HG02943 (cell line): Measurements from ENCODE around the gene GGN.
A peak's percentile ranks its signal among the peaks of the same experiment; 100 is the strongest.

Source experiments
- ATAC-seq: cut with Tn5 transposase; IDR thresholded peaks from one replicate; pipeline ENCODE4 v1.9.1; 2021; ENCODE audit warnings: mild to moderate bottlenecking, low read depth, moderate library complexity; ENCODE audit not compliant: unreplicated experiment

GGN gene

DNA sequence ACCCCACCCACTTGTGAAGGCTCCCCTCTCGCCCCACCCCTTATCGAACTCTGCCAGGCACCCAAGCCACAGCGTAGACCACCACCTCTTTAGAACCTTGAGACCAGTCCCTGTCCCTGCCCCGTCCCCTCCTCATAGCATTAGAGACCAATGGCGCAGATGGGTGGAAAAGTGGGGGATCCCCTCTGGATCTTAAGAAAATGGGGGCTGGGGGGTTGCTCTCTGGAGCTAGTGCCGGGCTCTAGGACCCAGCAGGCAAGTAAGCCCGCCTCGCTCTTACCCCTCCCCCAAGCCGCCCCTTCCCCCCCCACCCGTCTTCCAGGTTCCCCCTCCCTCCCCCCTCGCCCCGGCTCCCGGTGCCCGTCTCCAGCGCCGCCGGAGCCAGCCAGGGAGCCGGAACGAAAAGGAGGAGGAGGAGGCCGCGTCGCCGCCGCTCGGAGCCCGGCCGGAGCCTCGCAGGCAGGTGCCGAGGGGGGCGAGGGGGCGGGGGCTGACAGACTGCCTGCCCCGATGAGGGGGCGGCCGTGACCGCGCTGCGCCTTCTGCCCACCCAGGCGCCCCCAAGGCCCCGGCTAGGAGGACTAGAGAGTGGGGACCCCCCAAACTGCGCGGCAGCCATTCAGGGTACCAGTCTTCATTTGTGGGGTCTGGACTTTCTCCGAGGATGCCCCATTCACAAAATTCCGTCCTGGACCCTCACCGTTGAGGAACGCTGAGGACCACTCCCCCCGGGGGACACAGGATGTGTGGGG, 691 bp upstream of the GGN start, which contains the start of gene SPRED3:
Gene SPRED3, plus strand, starts transcription at position 349 of the 752 bp plus-strand sequence. CDS start 1,606 bp downstream, outside the sequence.
- ATAC-seq: no peak

DNA sequence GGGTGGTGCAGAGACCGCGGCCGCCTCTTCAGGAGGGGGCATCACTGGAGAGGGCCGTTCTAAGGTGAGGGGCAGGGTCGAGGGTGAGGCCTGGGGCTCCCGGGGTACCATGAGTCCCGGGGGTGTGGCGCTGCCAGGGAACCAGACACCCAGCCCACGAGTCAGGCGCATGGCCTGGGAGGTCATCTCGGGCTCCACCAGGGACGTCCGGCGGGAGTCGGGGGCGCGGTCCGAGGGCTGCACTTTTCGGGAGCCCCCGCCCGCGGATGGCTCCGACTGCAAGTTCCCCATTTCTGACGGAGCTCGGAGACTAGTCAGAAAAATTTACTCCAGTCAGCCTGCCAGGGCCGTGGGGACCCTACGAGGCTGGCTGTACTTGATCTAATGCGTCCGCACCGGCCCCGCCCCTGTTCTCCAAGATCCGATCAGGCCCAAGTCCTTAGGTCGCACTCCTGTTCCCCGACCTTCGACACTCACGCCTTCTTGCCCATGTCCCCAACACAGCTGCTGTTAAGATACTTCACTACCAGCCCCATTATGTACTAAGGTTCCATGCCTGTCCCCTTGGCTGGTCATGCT, 774 bp downstream of the GGN start:
- ATAC-seq: no peak

DNA sequence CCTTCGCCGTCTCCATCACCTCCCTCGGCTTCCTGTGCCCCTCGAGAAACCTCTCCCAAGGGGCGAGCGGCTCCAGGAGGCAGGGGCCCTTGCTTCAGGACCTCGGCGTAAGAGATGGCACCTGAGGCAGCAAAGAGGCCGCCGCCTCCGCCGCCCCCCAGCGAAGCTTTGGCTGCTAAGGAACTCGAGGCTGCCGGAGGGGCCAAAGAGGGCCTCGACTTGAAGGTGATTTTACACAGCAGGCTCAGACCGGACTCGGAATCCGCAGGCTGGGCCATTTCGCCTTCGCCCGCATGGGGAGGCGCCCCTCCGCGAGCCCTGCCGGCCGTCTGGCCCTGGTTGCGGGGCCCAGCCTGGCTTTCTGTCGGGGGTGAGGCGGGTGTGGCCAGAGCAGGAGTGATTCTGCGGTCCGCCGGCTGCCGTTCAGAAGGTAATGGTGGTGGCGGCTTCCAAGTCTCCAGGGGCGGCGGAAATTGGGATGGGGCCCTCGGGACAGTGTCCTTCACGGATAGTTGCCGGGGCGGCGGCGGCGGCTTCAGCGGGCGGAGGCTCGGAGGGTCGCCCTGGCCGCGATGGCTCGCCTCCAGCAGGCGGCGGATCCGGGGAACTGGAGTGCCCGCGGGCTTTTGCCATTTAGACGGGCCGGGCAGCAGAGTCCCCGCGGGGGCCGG, 1.4 kb downstream of the GGN start:
- ATAC-seq: no peak

DNA sequence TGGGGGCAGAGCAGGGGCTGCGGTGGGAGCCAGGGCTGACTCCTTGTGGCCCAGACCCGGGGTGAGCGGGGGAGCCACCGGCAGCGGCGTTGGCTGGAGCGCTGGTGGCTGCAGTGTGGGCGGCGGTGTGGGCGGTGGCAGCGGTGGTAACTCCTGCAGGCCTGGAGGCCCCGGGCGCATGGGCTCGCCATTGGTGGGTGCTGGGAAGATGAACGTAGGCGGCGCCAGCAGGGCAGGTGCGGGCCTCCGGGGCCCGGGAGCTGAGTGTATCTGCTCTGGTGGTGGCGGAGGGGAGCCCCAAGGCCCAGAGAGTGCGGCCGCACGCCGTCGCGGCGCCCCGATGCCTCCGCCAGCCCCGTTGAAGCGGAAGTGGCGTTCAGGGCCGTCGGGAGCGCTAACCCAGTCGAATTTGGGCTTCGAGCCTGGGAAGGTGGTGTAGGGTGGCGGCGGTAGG, 2.0 kb downstream of the GGN start:
- no peak for ATAC-seq

DNA sequence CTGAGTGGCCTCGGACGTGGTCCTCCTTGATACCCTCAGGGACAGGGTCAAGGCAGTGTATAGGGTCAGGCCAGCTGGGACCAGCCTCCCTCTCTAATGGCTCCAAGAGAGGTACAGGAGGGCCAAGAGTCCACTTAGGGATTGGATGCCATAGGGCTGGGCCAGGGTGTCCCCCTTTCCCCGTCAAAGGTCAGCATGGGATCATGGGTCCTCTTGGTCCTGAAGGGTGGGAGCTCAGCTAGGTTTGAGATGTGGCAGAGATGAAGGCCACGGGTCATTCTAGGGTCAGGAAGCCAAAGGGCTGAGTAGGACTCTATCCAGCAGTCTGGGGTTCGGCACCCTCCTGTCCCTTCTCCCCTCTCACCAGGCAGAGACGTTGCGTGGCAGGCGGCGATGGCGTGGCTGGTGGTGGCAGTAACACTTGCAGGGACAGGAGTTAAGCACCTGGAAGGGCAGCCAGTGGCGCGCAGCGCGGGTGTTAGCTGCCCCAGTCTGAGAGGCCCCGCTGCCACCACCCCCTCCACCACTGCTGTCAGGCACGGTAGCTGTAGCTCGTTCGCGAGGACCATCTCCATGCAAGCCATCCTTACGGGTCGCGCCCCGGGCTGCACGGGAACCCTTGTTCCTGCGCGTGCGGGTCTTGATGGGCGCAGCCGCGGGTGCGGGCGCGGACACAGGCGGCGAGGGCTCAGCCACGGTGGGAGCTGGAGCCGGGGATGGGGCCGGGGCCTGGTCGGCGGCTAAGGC, 2.6 kb downstream of the GGN start:
- ATAC-seq: no peak

DNA sequence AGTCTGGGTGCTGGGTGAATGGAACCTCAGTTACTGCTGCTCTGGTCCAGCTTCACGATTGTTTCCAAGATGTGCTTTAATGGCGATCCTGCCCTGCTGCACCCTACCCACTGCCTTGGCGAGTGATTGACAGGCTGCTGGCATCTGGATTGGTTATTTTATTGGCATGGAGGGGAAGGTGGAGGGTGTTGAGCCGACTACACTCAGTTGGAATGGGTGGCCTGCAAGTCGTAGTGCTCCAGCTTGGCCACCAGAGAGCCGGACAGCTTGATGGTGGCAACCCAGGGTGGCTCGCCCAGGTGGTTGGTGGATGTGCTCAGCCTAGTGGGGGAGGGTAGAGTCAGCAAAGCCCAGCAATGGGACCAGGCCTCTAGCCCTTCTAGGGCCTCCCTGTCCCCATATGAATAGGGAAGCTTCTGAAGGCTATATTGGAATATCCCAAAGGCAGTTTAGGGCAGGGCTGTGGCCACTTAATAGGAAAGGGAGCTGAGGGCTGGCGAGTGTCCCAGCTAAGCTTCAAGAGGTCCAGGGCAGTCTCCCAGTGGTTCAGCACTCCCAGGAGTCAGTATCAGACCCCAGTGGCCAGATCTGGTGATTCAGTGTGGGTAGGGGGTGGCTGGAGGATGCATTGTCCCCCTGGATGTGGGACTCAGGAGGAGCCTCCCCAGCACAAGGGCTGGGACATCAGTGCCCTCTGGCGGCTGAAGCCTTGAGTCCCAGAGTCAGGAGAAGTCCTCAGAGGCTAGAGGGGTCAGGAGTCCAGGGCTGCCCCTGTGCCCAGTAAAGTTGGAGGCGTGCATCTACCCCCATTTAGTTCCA, 3.4 kb downstream of the GGN start:
- ATAC-seq: no peak

DNA sequence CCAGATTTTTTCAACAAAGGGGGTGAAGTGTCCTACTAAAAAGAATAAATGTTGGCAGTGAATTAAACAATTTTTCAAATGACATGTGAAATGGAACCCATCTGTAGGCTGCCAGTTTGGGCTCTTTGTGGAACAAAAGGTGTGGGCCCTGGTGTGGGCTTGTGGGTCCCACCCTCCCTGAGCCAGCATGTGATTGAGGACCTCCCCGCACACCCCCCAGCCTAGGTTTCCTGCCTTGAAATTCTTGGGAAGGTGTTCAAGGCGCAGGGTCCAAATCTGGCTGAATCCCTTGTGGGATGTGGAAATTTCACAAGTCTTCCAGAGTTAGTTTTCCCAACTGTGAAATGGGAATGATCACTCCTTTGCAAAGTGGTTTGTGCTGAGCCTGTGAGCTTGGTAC, 4.1 kb downstream of the GGN start:
- ATAC-seq: no peak

DNA sequence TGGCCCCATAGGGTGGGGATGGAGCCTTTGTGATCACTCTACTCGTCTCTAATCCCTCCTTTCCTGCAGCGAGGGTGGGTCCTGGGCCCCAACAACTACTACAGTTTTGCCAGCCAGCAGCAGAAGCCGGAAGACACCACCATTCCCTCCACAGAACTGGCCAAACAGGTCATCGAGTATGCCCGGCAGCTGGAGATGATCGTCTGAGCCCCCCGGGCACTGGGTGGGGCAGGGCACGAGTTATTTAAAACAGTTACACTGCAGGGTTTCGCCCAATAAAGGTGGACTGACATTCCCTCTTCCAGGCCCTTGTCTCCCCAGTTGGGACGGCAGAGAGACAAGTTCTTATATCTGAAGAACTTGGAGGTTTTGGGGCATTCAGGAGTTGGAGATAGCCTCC, 4.7 kb downstream of the GGN start:
- ATAC-seq: no peak

DNA sequence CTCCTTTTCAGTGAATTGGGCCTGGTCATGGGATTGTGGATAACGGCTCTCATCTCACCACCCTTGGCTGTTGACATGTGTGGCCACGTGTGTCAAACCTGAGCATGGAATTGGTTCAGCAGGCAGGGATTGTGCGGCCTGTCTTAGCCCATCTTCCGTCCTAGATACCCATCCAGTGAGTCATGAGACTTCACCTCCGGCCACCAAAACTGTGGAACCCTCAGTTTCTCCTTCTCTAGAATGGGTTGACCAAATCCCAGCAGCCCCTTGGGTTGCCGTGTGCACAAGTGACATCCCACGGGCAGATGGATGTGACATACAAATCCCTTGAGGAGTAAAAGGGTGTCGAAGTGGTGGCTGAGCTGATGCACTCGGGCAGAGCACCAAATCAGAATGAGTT, 6.7 kb downstream of the GGN start:
- ATAC-seq: no peak

DNA sequence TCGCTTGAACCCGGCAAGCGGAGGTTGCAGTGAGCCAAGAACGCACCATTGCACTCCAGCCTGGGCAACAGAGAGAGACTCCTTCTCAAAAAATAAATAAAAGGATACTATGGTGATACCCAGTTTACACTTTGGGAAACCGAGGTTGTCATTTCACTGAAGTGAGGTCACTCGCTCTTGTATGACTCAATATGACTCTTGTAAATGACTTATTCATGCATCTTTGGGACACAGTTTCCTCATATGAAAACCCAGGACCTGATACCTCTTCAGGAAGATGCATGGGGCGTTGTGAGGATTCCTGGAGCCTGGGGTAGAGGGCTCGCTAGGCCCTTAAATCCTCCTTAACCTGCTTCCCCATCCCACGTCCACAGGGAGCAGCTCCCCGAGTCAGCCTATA, 9.0 kb downstream of the GGN start:
- ATAC-seq: no peak

DNA sequence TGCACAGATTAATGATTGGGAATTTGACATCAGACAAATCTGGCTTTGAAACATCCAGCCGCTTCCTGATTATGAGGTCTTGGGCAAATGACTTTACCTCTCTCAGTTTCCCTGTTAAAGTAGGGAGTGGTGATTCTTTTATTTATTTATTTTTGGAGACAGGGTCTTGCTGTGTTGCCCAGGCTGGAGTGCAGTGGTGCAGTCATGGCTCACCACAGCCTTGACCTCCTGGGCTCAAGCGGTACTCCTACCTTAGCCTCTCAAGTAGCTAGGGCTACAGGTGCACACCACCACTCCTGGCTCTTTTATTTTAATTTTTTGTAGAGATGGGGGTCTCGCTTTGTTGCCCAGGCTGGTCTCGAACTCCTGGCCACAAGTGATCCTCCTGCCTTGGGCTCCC, 10.8 kb downstream of the GGN start:
- no peak for ATAC-seq

DNA sequence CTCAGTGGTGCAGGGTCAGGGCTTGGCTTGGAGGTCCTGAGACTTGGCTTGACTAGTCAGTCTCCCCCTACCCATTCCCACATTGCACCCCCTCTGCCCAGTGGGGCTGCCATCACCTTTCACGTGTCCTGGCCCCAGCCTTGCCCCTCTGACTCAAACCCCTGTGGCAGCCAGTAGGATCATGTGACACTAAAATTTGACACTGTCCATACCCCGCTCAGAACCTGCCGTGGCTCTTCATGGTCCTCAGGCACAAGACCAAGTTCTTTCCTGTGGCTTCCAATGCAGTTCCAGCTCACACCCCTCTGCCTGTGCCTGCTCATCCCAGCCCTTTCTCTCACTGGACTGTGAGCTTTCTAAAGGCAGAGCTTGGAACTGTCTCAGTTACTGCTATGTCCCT, 11.3 kb downstream of the GGN start:
- no peak for ATAC-seq

DNA sequence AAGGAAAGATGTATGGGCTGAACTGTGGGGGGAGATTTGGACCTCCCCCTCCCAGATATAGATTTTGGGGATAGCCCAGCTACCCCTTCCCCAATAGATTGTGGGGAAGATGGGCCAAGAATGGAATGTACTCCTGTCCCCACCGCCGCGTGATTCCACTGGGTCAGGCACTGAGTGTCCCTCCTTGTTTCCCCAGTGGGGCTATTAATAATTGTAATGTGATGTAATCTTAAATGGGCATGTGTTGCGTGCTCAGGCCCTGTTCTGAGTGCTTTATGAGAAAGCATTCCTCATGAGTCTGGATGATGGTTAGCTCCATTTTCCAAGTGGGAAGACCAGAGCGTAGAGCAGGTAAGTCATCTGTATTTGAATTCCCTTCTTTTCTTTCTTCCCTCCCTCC, 12.1 kb downstream of the GGN start:
- ATAC-seq: no peak

DNA sequence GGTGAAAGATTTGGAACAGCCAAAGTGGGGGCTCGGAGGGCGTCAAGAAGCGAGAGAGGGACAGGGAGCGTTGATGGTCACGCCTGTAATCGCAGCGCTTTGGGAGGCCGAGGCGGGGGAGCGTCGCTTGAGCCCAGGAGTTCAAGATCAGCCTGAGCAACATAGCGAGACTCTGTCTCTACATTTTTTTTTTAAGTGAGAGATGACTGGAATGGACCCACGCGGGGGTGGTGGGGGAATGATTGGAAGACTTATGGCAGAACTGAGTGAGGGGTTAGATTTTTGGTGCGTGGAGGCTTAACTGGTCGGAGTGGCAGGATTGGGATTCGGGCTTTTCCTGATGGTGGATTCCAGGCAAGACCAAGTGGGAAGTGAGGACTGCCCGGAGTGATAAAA, 12.7 kb downstream of the GGN start:
- no peak for ATAC-seq

DNA sequence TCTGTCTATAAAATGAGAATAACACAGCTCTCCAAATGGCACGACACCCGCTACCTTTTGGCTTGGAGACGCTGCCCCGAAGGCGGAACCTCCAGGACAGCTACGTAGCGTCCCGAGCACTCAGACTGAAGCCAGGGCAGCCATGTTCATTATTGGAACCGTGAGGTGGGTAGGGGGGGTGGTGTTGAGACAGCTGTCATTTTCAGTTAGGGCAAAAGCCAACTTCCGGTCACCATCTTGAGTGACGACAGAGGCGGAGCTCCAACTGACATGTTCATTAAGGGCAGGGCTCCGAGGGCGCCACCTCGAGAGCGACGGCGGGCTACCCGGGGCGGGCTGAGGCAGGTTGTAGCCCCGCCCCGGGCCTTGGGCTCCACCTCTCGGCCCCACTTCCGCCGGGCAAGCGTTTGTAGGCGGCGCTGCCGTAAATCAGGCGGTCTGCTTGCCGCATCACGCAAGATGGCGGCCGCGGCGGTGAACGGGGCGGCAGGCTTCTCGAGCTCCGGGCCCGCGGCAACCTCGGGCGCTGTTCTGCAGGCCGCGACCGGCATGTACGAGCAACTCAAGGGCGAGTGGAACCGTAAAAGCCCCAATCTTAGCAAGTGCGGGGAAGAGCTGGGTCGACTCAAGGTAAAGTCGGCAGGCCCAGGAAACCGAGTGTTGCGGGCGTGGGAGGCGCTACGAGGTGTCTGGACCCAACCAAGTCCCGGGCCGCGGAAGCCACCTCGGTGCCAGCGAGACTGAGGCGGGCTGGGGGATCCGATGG, 13.3 kb downstream of the GGN start, which contains the start of gene PSMD8:
Gene PSMD8, plus strand, starts transcription at position 240 of the 766 bp plus-strand sequence. Its CDS starts 31 bp downstream, at position 271.
- peak; percentile 93 for ATAC-seq

DNA sequence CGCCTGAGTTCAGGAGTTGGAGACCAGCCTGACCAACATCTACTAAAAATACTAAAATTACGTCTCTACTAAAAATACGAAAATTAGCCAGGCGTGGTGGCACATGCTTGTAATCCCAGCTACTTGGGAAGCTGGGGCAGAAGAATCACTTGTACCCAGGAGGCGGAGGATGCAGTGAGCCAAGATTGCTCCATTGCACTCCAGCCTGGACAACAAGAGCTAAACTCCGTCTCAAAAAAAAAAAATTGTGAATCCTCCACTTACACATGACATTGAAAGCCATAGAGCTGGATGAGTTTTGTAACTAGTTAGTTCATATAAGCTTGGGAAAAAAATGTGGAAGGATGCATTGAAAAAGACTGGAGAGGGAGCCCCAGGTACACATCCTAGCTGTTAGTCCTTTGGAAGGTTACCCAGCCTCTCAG, 13.9 kb downstream of the GGN start:
- no peak for ATAC-seq

DNA sequence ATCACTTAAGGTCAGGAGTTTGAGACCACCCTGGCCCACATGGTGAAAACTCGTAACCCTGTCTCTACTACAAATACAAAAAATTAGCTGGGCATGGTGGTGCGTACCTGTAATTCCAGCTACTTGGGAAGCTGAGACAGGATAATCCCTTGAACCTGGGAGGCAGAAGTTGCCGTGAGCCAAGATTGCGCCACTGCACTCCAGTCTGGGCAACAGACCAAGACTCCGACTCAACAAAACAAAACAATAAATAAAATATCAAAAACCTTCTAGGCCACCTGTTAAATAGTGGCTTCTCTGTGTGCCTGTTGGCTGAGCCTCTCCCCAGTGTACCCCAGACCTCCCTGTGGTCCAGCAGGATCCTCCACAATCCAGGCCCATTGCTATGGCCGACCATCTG, 16.8 kb downstream of the GGN start:
- ATAC-seq: no peak

DNA sequence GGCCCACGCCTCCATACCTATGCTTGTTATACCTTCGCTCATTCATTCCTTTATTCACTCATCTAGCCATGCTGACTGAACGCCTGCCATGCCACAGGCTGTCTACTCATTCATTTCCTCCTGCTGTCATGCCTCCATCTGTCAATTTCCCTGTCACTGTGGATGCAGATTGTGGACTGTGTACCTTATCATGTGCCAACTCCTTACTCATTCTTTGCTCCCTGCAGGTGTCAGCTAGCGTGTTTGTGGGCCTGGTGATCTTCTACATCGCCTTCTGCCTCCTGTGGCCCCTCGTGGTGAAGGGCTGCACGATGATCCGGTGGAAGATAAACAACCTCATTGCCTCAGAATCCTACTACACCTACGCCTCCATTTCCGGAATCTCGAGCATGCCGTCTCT, 17.5 kb downstream of the GGN start:
- ATAC-seq: no peak

DNA sequence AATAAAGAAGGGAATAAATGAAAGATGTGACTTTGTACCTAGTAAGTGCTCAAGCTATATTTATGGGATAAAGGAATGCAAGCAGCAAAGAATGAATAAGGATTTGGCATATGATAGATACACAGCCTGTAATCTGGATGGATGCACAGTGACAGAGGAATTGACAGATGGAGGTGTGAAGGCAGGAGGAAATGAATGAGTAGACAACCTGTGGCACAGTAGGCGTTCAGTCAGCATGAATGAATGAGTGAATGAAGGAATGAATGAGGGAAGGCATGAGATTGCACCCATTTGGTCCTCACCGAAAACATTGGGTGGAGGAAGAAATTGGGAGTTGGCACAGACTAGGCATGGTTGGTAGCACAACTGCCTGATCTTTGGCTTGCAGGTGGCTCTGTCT, 18.2 kb downstream of the GGN start:
- no peak for ATAC-seq
